ENCODE measurements around the gene BRAT1. TPM values are rescaled to one million over a fixed set of nuclear protein-coding genes. Genes with fewer than 3 reads are reported as not detected.

The BRAT1 gene
- total RNA-seq, 4 donors from 2014 or later = 15.5 to 28.3 (median 22.8) TPM

DNA sequence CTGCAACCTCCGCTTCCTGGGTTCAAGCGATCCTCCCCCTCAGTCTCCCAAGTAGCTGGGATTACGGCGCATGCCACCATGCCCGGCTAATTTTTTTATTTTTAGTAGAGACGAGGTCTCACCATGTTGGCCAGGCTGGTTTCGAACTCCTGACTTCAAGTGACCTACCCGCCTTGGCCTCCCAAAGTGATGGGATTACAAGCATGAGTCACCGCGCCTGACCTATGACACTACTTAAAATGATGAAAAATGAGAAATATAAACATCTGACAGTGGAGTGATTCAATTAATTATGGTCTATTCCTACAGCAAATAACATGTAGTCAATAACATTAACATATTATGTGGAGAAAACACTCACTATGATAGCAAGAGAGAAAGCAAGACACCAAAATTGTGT is 2.2 kb downstream of the BRAT1 start:
- no peak overlapping the region for H3K4me3 ChIP-seq
- peaks cover 0 to 42% (median 0%) of the 10 kb centered on the region in 3 donors for H3K36me3 ChIP-seq
- no peak for TF ChIP-seq POLR2A (IDR thresholded peaks at IDR 0.05)
- TF ChIP-seq, protein P1, sequence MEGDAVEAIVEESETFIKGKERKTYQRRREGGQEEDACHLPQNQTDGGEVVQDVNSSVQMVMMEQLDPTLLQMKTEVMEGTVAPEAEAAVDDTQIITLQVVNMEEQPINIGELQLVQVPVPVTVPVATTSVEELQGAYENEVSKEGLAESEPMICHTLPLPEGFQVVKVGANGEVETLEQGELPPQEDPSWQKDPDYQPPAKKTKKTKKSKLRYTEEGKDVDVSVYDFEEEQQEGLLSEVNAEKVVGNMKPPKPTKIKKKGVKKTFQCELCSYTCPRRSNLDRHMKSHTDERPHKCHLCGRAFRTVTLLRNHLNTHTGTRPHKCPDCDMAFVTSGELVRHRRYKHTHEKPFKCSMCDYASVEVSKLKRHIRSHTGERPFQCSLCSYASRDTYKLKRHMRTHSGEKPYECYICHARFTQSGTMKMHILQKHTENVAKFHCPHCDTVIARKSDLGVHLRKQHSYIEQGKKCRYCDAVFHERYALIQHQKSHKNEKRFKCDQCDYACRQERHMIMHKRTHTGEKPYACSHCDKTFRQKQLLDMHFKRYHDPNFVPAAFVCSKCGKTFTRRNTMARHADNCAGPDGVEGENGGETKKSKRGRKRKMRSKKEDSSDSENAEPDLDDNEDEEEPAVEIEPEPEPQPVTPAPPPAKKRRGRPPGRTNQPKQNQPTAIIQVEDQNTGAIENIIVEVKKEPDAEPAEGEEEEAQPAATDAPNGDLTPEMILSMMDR (IDR thresholded peaks at IDR 0.05) = no peak
- WGBS, 2 donors = 88 to 93% methylated on average over 4 to 6 of the region's 10 CpGs
- intact Hi-C loops (cut with DNase I) = no loop called here
- no peak for DNase-seq
- H3K4me1 ChIP-seq = peaks cover 12 to 54% (median 27%) of the 10 kb centered on the region in 3 donors
- H3K9me3 ChIP-seq = no peaks in the 10 kb centered on the region
- no peak overlapping the region for H3K27ac ChIP-seq
- H3K27me3 ChIP-seq = no peaks in the 10 kb centered on the region

DNA sequence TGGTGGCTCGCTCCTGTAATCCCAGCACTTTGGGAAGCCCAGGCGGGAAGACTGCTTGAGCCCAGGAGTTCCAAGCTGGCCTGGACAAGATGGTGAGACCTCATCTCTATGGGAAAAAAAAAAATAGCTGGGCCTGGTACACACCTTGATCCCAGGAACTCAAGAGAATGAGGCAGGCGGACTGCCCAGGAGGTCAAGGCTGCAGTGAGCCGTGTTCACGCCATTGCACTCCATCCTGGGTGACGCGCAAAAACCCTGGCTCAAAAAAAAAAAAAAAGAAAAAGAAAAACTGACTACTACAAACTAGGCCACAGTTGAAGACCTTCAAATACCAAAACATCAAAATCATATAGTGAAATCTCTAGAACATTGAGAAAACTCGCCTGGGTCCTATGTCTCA is 3.9 kb downstream of the BRAT1 start:
- intact Hi-C loops (cut with DNase I) = no loop called here
- H3K4me3 ChIP-seq = no peak overlapping the region
- WGBS, 2 donors = 96 to 99% methylated on average over 8 of the region's 8 CpGs
- TF ChIP-seq, protein P1 (IDR thresholded peaks at IDR 0.05) = no peak
- no peak for TF ChIP-seq POLR2A (IDR thresholded peaks at IDR 0.05)
- H3K36me3 ChIP-seq = peaks cover 0 to 59% (median 6%) of the 10 kb centered on the region in 3 donors
- H3K27me3 ChIP-seq = no peaks in the 10 kb centered on the region
- DNase-seq = no peak
- peaks cover 12 to 37% (median 27%) of the 10 kb centered on the region in 3 donors for H3K4me1 ChIP-seq
- H3K9me3 ChIP-seq = no peaks in the 10 kb centered on the region
- no peak overlapping the region for H3K27ac ChIP-seq

DNA sequence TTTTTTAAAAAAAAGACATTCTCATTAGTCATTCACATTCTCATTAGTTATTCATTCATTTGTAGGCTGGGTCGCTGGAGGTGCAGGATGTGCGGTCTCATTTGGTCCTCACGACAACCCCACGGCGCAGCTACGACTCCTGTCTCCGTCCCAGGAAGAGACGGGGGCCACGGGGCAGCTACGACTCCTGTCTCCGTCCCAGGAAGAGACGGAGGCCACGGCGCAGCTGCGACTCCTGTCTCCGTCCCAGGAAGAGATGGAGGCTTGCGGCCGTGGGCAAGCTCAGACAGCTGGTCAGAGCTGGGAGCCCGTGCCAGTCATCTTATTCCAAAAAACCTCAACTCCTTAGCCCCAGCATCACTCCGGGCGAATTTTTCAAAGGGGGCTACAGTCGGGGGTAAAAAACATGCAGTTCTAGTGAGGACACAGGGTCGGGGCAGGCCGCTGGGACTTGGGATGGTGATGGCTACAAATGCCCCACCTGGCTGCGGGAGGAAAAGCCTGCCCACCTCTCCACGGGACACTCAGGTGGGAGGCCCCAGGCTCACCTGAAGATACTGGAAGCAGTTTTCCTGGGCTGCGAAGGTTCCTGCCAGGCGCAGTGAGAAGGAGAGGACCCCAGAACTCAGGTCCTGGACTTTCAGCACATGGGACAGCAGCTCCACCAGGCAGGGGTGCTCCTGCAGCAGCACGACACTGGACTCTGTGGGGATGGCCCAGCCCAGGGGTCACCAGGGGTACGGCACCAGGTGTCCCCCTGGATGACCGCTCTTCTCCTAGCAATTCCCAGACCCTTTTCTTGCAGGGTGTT is 8.3 kb downstream of the BRAT1 start:
- intact Hi-C loops (cut with DNase I) = no loop called here
- Histone ChIP-seq H3K27ac (no peak overlapping the region), H3K4me3 (no peak overlapping the region), H3K4me1 (no peaks in the 10 kb centered on the region), H3K9me3 (no peaks in the 10 kb centered on the region), H3K27me3 (no peaks in the 10 kb centered on the region), H3K36me3 (peaks cover 13 to 95% (median 25%) of the 10 kb centered on the region in 3 donors)
- DNase-seq = no peak
- TF ChIP-seq, protein P1 (IDR thresholded peaks at IDR 0.05) = no peak
- TF ChIP-seq POLR2A (IDR thresholded peaks at IDR 0.05) = no peak
- WGBS, 2 donors = 93 to 95% methylated on average over 16 to 25 of the region's 31 CpGs

DNA sequence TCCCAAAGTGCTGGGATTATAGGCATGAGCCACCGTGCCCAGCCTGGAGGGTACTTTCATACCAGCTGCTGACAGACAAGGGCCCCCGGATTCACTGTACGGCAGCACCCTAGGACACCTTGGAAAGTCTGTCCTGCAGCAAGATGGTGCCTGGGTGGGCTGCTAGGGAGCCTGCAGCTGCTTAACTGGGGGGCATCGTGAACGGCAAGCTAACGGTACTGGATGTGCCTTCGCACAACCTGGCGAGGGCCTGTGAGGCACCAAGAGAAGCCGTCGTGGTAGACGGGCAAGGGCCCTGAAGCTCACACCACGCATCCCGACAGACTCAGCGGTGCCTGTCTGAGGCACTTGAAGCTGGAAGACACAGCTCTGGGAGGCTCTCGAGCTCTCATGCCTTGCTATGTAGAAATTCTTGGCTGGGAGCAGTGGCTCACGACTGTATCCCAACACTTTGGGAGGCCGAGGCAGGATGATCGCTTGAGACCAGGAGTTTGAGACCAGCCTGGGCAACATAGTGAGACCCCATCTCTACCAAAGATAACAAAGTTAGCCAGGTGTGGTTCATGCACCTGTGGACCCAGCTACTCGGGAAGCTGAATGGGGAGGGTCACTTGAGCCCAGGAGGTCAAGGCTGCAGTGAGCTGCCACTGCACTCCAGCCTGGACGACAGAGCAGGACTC is 9.4 kb downstream of the BRAT1 start:
- H3K4me1 ChIP-seq = no peaks in the 10 kb centered on the region
- H3K27me3 ChIP-seq = no peaks in the 10 kb centered on the region
- intact Hi-C loops (cut with DNase I) = no loop called here
- WGBS, 2 donors = 91 to 93% methylated on average over 11 to 12 of the region's 20 CpGs
- DNase-seq = no peak
- no peak for TF ChIP-seq POLR2A (IDR thresholded peaks at IDR 0.05)
- TF ChIP-seq, protein P1 (IDR thresholded peaks at IDR 0.05) = no peak
- no peak overlapping the region for H3K4me3 ChIP-seq
- H3K36me3 ChIP-seq = peaks cover 22 to 99% (median 36%) of the 10 kb centered on the region in 3 donors
- H3K9me3 ChIP-seq = no peaks in the 10 kb centered on the region
- H3K27ac ChIP-seq = no peak overlapping the region
